K562 (cell line): ENCODE results near the gene TNFRSF13B. TPM values are rescaled to one million over a fixed set of nuclear protein-coding genes. Genes with fewer than 3 reads are reported as not detected.

ENCODE experiments used
- ATAC-seq: fragments of 200-7000 bp; cut with Tn5 transposase; 3 replicates; pipeline ENCODE4 v1.9.1; 2020; ENCODE audit warnings: moderate library complexity
- BruUV-seq: library from RNA; stranded (reverse); fragments of 400-500 nt; replicated peaks from 2 replicates; lab custom pipeline; 2021; lab: Mats Ljungman, UMichigan
- CTCF ChIA-PET: fragments of 300-600 bp; formaldehyde crosslinking; extraction: SDS; loops from one replicate; lab custom pipeline; 2021; ENCODE audit warnings: low intra/inter-chr PET ratio; lab: Yijun Ruan, JAX
- POLR2A ChIA-PET: fragments of 300-600, 350-650 bp; sonication (Branson Sonifier 250); formaldehyde crosslinking; extraction: SDS; loops from one replicate; lab custom pipeline; 2021; ENCODE audit warnings: antibody characterized with exemption, inconsistent platforms; lab: Yijun Ruan, JAX
- DNase-seq, 4 experiments: peaks; one replicate each; pipeline versions ENCODE4 v3.0.0 to v3.0.0-alpha.2; 2011 to 2018; ENCODE audit warnings: low spot score in 3 of 4, mixed read lengths in 3 of 4; ENCODE audit errors: extremely low read depth in 1 of 4
- FAIRE-seq: peaks from 2 replicates; lab custom pipeline; 2011; peaks lifted over from hg19 to GRCh38; lab: Jason Lieb, UNC
- H2AFZ ChIP-seq: 2 replicates; pipeline ENCODE4 v1.6.0; 2011; ENCODE audit warnings: low read depth, low read length, control low read depth, inconsistent platforms
- H3K27ac ChIP-seq: fragments of 200-600 bp; 3 replicates; pipeline ENCODE4 v1.8.0; 2011; ENCODE audit warnings: low read depth, mild to moderate bottlenecking, control low read depth, inconsistent platforms, low read length, moderate library complexity, mixed read lengths; ENCODE audit errors: extremely low read depth
- H3K27me3 ChIP-seq, 2 experiments: fragments of 300-600 bp in 1 of 2; 2 replicates in 1 of 2; 3 replicates in 1 of 2; pipeline versions ENCODE4 v1.6.0 to v1.8.0; 2011; ENCODE audit warnings: inconsistent platforms in 2 of 2, low read length in 2 of 2, mild to moderate bottlenecking in 1 of 2, mixed read lengths in 1 of 2, moderate library complexity in 1 of 2; ENCODE audit not compliant: control insufficient read depth in 2 of 2, insufficient read depth in 2 of 2
- H3K36me3 ChIP-seq: fragments of 300-600 bp; 3 replicates; pipeline ENCODE4 v1.8.0; 2011; ENCODE audit warnings: mild to moderate bottlenecking, low read length, inconsistent platforms; ENCODE audit not compliant: control insufficient read depth, insufficient read depth
- H3K4me1 ChIP-seq, 2 experiments: fragments of 200-600 bp in 1 of 2; replicated peaks in 1 of 2; 2 replicates in 1 of 2; 3 replicates in 1 of 2; pipeline versions ENCODE4 v1.5.1 to v1.8.0; 2011; ENCODE audit warnings: inconsistent platforms in 2 of 2, low read length in 2 of 2, mild to moderate bottlenecking in 1 of 2, mixed read lengths in 1 of 2, moderate library complexity in 1 of 2; ENCODE audit not compliant: control insufficient read depth in 2 of 2, insufficient read depth in 2 of 2
- H3K4me2 ChIP-seq: 2 replicates; pipeline ENCODE4 v1.6.1; 2011; ENCODE audit warnings: low read length, control low read depth, inconsistent platforms, mixed read lengths; ENCODE audit not compliant: insufficient read depth
- H3K4me3 ChIP-seq: fragments of 200-600 bp; sonication (generic), shearing (Covaris generic); 2 replicates; pipeline ENCODE4 v1.5.1; 2016; ENCODE audit warnings: control low read depth, inconsistent platforms
- H3K79me2 ChIP-seq: fragments of 200-600 bp; 3 replicates; pipeline ENCODE4 v1.8.0; 2011; ENCODE audit warnings: low read length, inconsistent platforms; ENCODE audit not compliant: control insufficient read depth, insufficient read depth
- H3K9ac ChIP-seq, 2 experiments: 2 replicates each; pipeline versions ENCODE4 v1.6.0 to v1.6.1; 2011; ENCODE audit warnings: low read depth in 2 of 2, low read length in 2 of 2, control low read depth in 1 of 2, inconsistent platforms in 1 of 2, mild to moderate bottlenecking in 1 of 2, mixed read lengths in 1 of 2; ENCODE audit not compliant: insufficient read depth in 1 of 2
- H3K9me1 ChIP-seq: one replicate; pipeline ENCODE4 v1.6.0; 2011; ENCODE audit warnings: inconsistent platforms, mild to moderate bottlenecking, low read length, moderate library complexity; ENCODE audit not compliant: control insufficient read depth, insufficient read depth
- H3K9me3 ChIP-seq: replicated peaks from 2 replicates; pipeline ENCODE4 v1.5.1; 2011; ENCODE audit warnings: low read depth, low read length, inconsistent platforms; ENCODE audit not compliant: control insufficient read depth, insufficient read depth
- H4K20me1 ChIP-seq: replicated peaks from 2 replicates; pipeline ENCODE4 v1.6.1; 2011; ENCODE audit warnings: low read length, inconsistent platforms, mixed read lengths; ENCODE audit not compliant: control insufficient read depth, insufficient read depth
- EGR1 ChIP-seq: fragments of 450-650 bp; conservative IDR thresholded peaks from 2 replicates; pipeline ENCODE4 v1.6.1; 2017; ENCODE audit warnings: mild to moderate bottlenecking
- KLF13 ChIP-seq: fragments of 450-650 bp; IDR thresholded peaks from 2 replicates; pipeline ENCODE4 v1.6.1; 2016; ENCODE audit warnings: missing genetic modification characterization, low read depth, mild to moderate bottlenecking, missing compliant biosample characterization, moderate library complexity, borderline replicate concordance
- RB1 ChIP-seq: fragments of 450-650 bp; IDR thresholded peaks from 2 replicates; pipeline ENCODE4 v1.6.1; 2017; ENCODE audit warnings: low read depth, mild to moderate bottlenecking
- RCOR1 ChIP-seq, 2 experiments: IDR thresholded peaks; 2 replicates each; pipeline ENCODE4 v1.6.1; 2012; ENCODE audit warnings: low read depth in 2 of 2, low read length in 2 of 2, borderline replicate concordance in 1 of 2, improper control_type of control experiment in 1 of 2
- SMC3 ChIP-seq: conservative IDR thresholded peaks from 2 replicates; pipeline ENCODE4 v1.6.1; 2011; ENCODE audit warnings: low read depth, low read length, improper control_type of control experiment; ENCODE audit not compliant: insufficient read depth
- STAG1 ChIP-seq: sonication (generic); formaldehyde crosslinking; IDR thresholded peaks from 2 replicates; pipeline ENCODE4 v1.5.0; 2020; ENCODE audit warnings: missing genetic modification reagents, borderline replicate concordance
- YY1 ChIP-seq, 3 experiments: IDR thresholded peaks; 2 replicates each; pipeline ENCODE4 v1.6.1; 2011; ENCODE audit warnings: low read length in 2 of 3, mild to moderate bottlenecking in 2 of 3, moderate library complexity in 2 of 3, borderline replicate concordance in 1 of 3, control low read depth in 1 of 3, low read depth in 1 of 3; ENCODE audit not compliant: insufficient read depth in 3 of 3, insufficient replicate concordance in 2 of 3, control insufficient read depth in 1 of 3, insufficient read length in 1 of 3; ENCODE audit errors: extremely low read depth in 1 of 3
- ZNF830 ChIP-seq: fragments of 250-450 bp; sonication (Bioruptor Pico); IDR thresholded peaks from 2 replicates; pipeline ENCODE4 v1.5.0; 2021; ENCODE audit warnings: mild to moderate bottlenecking
- WGBS: fragments of 100-300 bp; shearing (Covaris generic); methylation state at CpG from one replicate; pipeline ENCODE4 v1.1.6; 2016; ENCODE audit warnings: low coverage, mixed read lengths; ENCODE audit not compliant: insufficient coverage; ENCODE audit errors: missing lambda C conversion rate; 5-methylcytosine and 5-hydroxymethylcytosine counted together
- in situ Hi-C: fragments of 300-500 bp; cut with MboI; formaldehyde crosslinking; loops from 4 replicates; pipeline ENCODE4 v1.15.0; 2018; ENCODE audit warnings: inconsistent platforms, mixed read lengths
- intact Hi-C: fragments of 100-400 bp; cut with micrococcal nuclease; formaldehyde crosslinking; loops from 2 replicates; pipeline ENCODE4 v1.14.2; 2022
- polyA plus RNA-seq, 8 experiments: library from polyadenylated mRNA; depleted of rRNA in 4 of 8; stranded (reverse) in 5 of 8; unstranded in 3 of 8; fragments of >200 nt; fragmentation: Nextera tagmentation in 2 of 8; fragmentation: Illumina TruSeq in 1 of 8; extraction: Ambion mirVana in 2 of 8; extraction: Trizol in 1 of 8; gene quantifications; 2 replicates each; pipeline versions ENCODE4 v1.2.1 to v1.2.3, GENCODE V29; 2011 to 2014; ENCODE audit warnings: inconsistent platforms in 1 of 8, missing spikeins in 1 of 8
- total RNA-seq, 7 experiments: library from RNA; depleted of rRNA in 6 of 7; stranded (reverse); fragments of >200 nt in 6 of 7; fragmentation: Illumina TruSeq in 2 of 7; extraction: Trizol in 2 of 7; gene quantifications; 2 replicates each; pipeline versions ENCODE4 v1.2.1 to v1.2.3, GENCODE V29; 2011 to 2021; ENCODE audit warnings: low replicate concordance in 1 of 7
- TF ChIP-seq, protein P1 (sequence below): IDR thresholded peaks from 2 replicates; pipeline ENCODE4 v1.6.1; 2011; ENCODE audit warnings: borderline replicate concordance, low read depth, mild to moderate bottlenecking, moderate library complexity, low read length; ENCODE audit not compliant: insufficient read depth, poor library complexity, severe bottlenecking

TNFRSF13B gene
- total and polyA plus RNA-seq, 9 of the 15 experiments (the other 6 are each of a cell fraction or from before 2014, with no cell fraction given) = not detected

DNA sequence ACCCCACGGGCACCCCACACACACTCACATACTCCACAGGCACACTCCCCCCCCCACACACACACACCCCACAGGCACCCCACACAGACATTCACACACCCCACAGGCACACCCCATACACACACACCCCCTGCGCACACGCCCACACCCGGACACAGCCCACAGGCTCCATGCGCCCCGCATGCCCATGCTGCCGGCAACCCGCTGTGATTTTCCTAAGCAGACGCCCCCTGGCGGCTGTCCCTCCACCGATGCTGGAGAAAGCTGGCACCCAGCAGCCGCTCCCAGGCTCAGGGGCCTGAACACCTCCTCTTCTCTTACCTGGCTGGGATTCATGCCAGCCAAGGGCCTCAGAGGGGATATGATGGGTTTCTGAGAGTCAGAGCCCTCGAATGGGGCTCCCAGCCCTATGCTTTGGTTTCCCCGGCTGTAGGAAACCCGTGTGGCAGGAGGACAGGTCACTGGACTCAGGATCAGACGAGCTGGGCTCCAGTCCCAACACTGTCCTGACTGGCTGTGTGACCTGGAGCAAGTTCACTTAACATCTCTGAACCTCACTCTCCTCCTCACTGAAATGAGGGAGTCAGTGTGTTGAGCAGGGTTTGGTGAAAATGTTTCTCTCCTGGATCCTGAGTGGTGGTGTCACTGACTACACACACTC is 19.6 kb upstream of the TNFRSF13B start:
- H3K9ac ChIP-seq = no peak overlapping the region
- H3K36me3 ChIP-seq = no peaks in the 10 kb centered on the region
- peaks cover 0 to 15% of the 10 kb centered on the region in 2 experiments; a peak in 3 of 5 replicates for H3K27me3 ChIP-seq
- no peaks in the 10 kb centered on the region for H3K9me3 ChIP-seq
- intact Hi-C loops = no loop called here
- peak; percentile 65 to 76 (median 69) for DNase-seq
- no peaks in the 10 kb centered on the region for H3K79me2 ChIP-seq
- BruUV-seq = no TSS peak
- H2AFZ ChIP-seq = no peak overlapping the region
- POLR2A ChIA-PET = interaction anchor here (0.5 kb wide), 1 partner anchor 414 kb away, joined by 3 read pairs; no protein-coding TSS in a partner anchor
- no peaks in the 10 kb centered on the region for H3K9me1 ChIP-seq
- H4K20me1 ChIP-seq = peaks cover 9% of the 10 kb centered on the region; the same call in 1 of the 2 replicates
- H3K27ac ChIP-seq = no peak overlapping the region
- no peak overlapping the region for H3K4me3 ChIP-seq
- ATAC-seq = peak; percentile 91
- in situ Hi-C loops = loop anchor here (25.0 kb wide), 1 partner anchor 646 kb away; no protein-coding TSS in a partner anchor
- CTCF ChIA-PET = no interaction called here
- 0% methylated on average over 12 of the region's 16 CpGs for WGBS
- no peak for FAIRE-seq
- H3K4me2 ChIP-seq = no peak overlapping the region
- peaks cover 0 to 4% of the 10 kb centered on the region in 2 experiments; a peak in 3 of 5 replicates for H3K4me1 ChIP-seq
- peak in 1 of 3 experiments; percentile 19 for TF ChIP-seq YY1 (IDR thresholded peaks at IDR 0.05; ENCODE audit: borderline replicate concordance in 1 of 3, control insufficient read depth in 1 of 3, extremely low read depth in 1 of 3, insufficient read depth in 3 of 3, insufficient read length in 1 of 3, insufficient replicate concordance in 2 of 3, low read depth in 1 of 3, low read length in 2 of 3)
- TF ChIP-seq SMC3 = peak; percentile 59; the same call in 1 of the 2 replicates
- TF ChIP-seq, protein P1, sequence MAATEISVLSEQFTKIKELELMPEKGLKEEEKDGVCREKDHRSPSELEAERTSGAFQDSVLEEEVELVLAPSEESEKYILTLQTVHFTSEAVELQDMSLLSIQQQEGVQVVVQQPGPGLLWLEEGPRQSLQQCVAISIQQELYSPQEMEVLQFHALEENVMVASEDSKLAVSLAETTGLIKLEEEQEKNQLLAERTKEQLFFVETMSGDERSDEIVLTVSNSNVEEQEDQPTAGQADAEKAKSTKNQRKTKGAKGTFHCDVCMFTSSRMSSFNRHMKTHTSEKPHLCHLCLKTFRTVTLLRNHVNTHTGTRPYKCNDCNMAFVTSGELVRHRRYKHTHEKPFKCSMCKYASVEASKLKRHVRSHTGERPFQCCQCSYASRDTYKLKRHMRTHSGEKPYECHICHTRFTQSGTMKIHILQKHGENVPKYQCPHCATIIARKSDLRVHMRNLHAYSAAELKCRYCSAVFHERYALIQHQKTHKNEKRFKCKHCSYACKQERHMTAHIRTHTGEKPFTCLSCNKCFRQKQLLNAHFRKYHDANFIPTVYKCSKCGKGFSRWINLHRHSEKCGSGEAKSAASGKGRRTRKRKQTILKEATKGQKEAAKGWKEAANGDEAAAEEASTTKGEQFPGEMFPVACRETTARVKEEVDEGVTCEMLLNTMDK = peak; percentile 71
- TF ChIP-seq RCOR1 (IDR thresholded peaks at IDR 0.05; ENCODE audit: borderline replicate concordance in 1 of 2, low read depth in 2 of 2, low read length in 2 of 2) = 0 out of 4 replicates have a peak, but pooled peaks of 1 of the 2 experiments have one; percentile 15
- TF ChIP-seq STAG1 = no peak
- TF ChIP-seq EGR1 = peak; percentile 54
- no peak for TF ChIP-seq KLF13 (tag)
- peak; percentile 35; the same call in 1 of the 2 replicates for TF ChIP-seq RB1
- TF ChIP-seq ZNF830 (CRISPR knock-in tag) = no peak
